Keratinocyte (primary cell): ENCODE data around the gene FMNL2. TPM values are rescaled to one million over a fixed set of nuclear protein-coding genes. Genes with fewer than 3 reads are reported as not detected.
"Not testable (repeated sequence)": the region's sequence is repeated elsewhere in the genome, so short reads cannot be mapped to it uniquely, and the experiment has no call there.

Source experiments
- DNase-seq: peaks from one replicate; pipeline ENCODE4 v3.0.0-alpha.2; 2011; ENCODE audit warnings: low read depth, missing footprints, low spot score
- FAIRE-seq: peaks from 2 replicates; lab custom pipeline; 2011; peaks lifted over from hg19 to GRCh38; lab: Jason Lieb, UNC
- H2AFZ ChIP-seq: 2 replicates; pipeline ENCODE4 v1.6.0; 2012; ENCODE audit warnings: low read length, control low read depth, inconsistent platforms; ENCODE audit not compliant: control insufficient read depth
- H3K27ac ChIP-seq: 2 replicates; pipeline ENCODE4 v1.5.1; 2011; ENCODE audit warnings: low read length; ENCODE audit not compliant: control insufficient read depth, insufficient read depth
- H3K27me3 ChIP-seq: 3 replicates; pipeline ENCODE4 v1.6.0; 2011; ENCODE audit warnings: low read length; ENCODE audit not compliant: control insufficient read depth, insufficient read depth; ENCODE audit errors: extremely low read depth
- H3K36me3 ChIP-seq, 2 experiments: 2 replicates in 1 of 2; 3 replicates in 1 of 2; pipeline ENCODE4 v1.5.1; 2011; ENCODE audit warnings: low read length in 2 of 2, mild to moderate bottlenecking in 1 of 2; ENCODE audit not compliant: control insufficient read depth in 2 of 2, insufficient read depth in 2 of 2; ENCODE audit errors: extremely low read depth in 1 of 2
- H3K4me1 ChIP-seq: 3 replicates; pipeline ENCODE4 v1.5.1; 2011; ENCODE audit warnings: low read length; ENCODE audit not compliant: control insufficient read depth, insufficient read depth; ENCODE audit errors: extremely low read depth
- H3K4me2 ChIP-seq: 3 replicates; pipeline ENCODE4 v1.6.0; 2011; ENCODE audit warnings: low read depth, low read length; ENCODE audit not compliant: control insufficient read depth, insufficient read depth; ENCODE audit errors: extremely low read depth
- H3K4me3 ChIP-seq, 3 experiments: fragments of 200-600 bp in 1 of 3; sonication (generic) in 1 of 3; 2 replicates in 2 of 3; 3 replicates in 1 of 3; pipeline ENCODE4 v1.5.1; 2011 to 2016; ENCODE audit warnings: low read length in 3 of 3, mild to moderate bottlenecking in 3 of 3, control low read depth in 2 of 3, inconsistent platforms in 1 of 3, low read depth in 1 of 3, mixed read lengths in 1 of 3, mixed run types in 1 of 3, moderate library complexity in 1 of 3; ENCODE audit not compliant: control insufficient read depth in 2 of 3, insufficient read depth in 2 of 3; ENCODE audit errors: extremely low read depth in 1 of 3
- H3K79me2 ChIP-seq: 2 replicates; pipeline ENCODE4 v1.6.0; 2012; ENCODE audit warnings: low read length; ENCODE audit not compliant: control insufficient read depth, insufficient read depth
- H3K9ac ChIP-seq: 3 replicates; pipeline ENCODE4 v1.6.0; 2011; ENCODE audit warnings: low read length; ENCODE audit not compliant: control insufficient read depth, insufficient read depth; ENCODE audit errors: extremely low read depth
- H3K9me1 ChIP-seq: 3 replicates; pipeline ENCODE4 v1.6.0; 2011; ENCODE audit warnings: low read length; ENCODE audit not compliant: control insufficient read depth, insufficient read depth; ENCODE audit errors: extremely low read depth
- H3K9me3 ChIP-seq: 2 replicates; pipeline ENCODE4 v1.5.1; 2012; ENCODE audit warnings: low read depth, low read length; ENCODE audit not compliant: control insufficient read depth
- H4K20me1 ChIP-seq: 3 replicates; pipeline ENCODE4 v1.6.0; 2011; ENCODE audit warnings: low read length; ENCODE audit not compliant: control insufficient read depth, insufficient read depth; ENCODE audit errors: extremely low read depth
- CTCF ChIP-seq, 3 experiments: IDR thresholded peaks in 1 of 3; conservative IDR thresholded peaks in 1 of 3; optimal IDR thresholded peaks in 1 of 3; 2 replicates in 2 of 3; 3 replicates in 1 of 3; pipeline versions ENCODE3 to v1.5.1; 2011; ENCODE audit warnings: low read length in 3 of 3, mild to moderate bottlenecking in 3 of 3, moderate library complexity in 2 of 3, control low read depth in 1 of 3, inconsistent platforms in 1 of 3; ENCODE audit not compliant: insufficient read depth in 2 of 3; ENCODE audit errors: extremely low read depth in 1 of 3
- EZH2 ChIP-seq: IDR thresholded peaks from one replicate; pipeline ENCODE4 v1.6.1; 2012; ENCODE audit warnings: inconsistent platforms, mild to moderate bottlenecking, low read length, moderate library complexity
- dilution Hi-C: fragments of 300-500 bp; cut with MboI; formaldehyde crosslinking; loops from one replicate; pipeline ENCODE4 v1.7.0; 2020; ENCODE audit warnings: low sequenced_read_pairs; ENCODE audit not compliant: extremely low pct_ligation_motif_present
- polyA plus RNA-seq, 5 experiments: library from polyadenylated mRNA; depleted of rRNA in 3 of 5; stranded (reverse) in 3 of 5; stranded (forward) in 1 of 5; unstranded in 1 of 5; fragments of >200 nt; gene quantifications; 1 replicate in 1 of 5; 2 replicates in 3 of 5; 3 replicates in 1 of 5; pipeline versions ENCODE4 v1.2.1 to v1.2.3, GENCODE V29; 2011 to 2012; ENCODE audit warnings: missing spikeins in 2 of 5, low read depth in 1 of 5, low replicate concordance in 1 of 5

The FMNL2 gene
- polyA plus RNA-seq, 1 donor (not counting 4 experiments of a cell fraction or from before 2014, with no cell fraction given) = 62.7 TPM

GRCh38 chr2:152473151-152473857 lies 138.3 kb downstream of the FMNL2 start:
- no peak overlapping the region for H3K4me3 ChIP-seq
- DNase-seq (no peak), FAIRE-seq (no peak)
- no peak overlapping the region for H3K27ac ChIP-seq
- H3K4me1 ChIP-seq = peaks cover 27% of the 10 kb centered on the region
- no peak for TF ChIP-seq EZH2
- H3K36me3 ChIP-seq = no peaks in the 10 kb centered on the region
- peaks cover 6% of the 10 kb centered on the region for H3K9me1 ChIP-seq
- H3K27me3 ChIP-seq = no peaks in the 10 kb centered on the region
- dilution Hi-C loops = no loop called here
- no peak overlapping the region for H3K9ac ChIP-seq
- H3K9me3 ChIP-seq = no peaks in the 10 kb centered on the region
- peaks cover 95% of the 10 kb centered on the region for H3K79me2 ChIP-seq
- peaks cover 13% of the 10 kb centered on the region for H4K20me1 ChIP-seq
- no peak overlapping the region for H2AFZ ChIP-seq
- no peak overlapping the region for H3K4me2 ChIP-seq

DNA sequence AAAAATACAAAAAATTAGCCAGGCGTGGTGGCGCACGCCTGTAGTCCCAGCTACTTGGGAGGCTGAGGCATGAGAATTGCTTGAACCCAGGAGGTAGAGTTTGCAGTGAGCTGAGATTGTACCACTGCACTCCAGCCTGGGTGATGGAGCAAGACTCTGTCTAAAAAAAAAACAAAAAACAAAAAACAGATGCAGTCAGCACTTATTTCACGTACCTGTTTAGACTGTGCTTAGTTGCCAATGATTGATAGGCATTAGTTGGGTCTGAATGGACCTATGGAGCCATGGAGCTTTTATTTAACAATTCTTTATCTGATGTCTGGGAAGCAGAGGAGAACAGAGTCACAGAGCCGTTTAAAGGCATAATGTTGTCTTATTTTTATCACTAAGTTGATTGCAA lies 139.5 kb downstream of the FMNL2 start:
- DNase-seq = not testable (repeated sequence)
- H3K79me2 ChIP-seq = peaks cover 93% of the 10 kb centered on the region

DNA sequence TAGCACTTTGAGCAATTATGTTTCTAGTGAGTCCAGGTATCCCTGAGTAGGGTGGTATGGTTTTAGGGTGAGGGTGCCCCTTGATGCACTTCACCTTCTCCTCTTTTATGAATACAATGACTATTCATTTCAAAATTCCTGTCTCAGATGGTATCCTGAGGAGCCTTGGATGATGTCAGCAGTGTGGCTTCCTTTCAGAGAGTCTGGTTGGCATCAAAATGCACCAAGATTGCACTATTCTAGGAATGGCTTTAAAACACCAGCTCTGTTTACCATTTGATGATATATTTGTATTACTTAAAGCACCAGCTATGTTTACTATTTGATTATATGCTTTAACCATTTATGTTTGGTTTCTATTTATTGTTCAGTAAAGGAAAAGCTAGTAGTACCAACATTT lies 141.0 kb downstream of the FMNL2 start:
- Histone ChIP-seq H3K4me2 (no peak overlapping the region), H3K9me1 (peaks cover 6% of the 10 kb centered on the region), H3K27me3 (no peaks in the 10 kb centered on the region), H3K79me2 (peaks cover 93% of the 10 kb centered on the region), H3K9me3 (no peaks in the 10 kb centered on the region), H2AFZ (no peak overlapping the region), H3K4me3 (no peak overlapping the region), H4K20me1 (peaks cover 13% of the 10 kb centered on the region), H3K4me1 (peaks cover 18% of the 10 kb centered on the region), H3K36me3 (no peaks in the 10 kb centered on the region), H3K27ac (no peak overlapping the region), H3K9ac (no peak overlapping the region)
- FAIRE-seq = peak; percentile 20
- DNase-seq = no peak
- dilution Hi-C loops = no loop called here
- no peak for TF ChIP-seq CTCF (optimal IDR thresholded peaks at IDR 0.05 in 1 of 3, IDR thresholded peaks at IDR 0.05 in 1 of 3, conservative IDR thresholded peaks at IDR 0.05 in 1 of 3; ENCODE audit: extremely low read depth in 1 of 3, insufficient read depth in 2 of 3, low read length in 3 of 3)
- no peak for TF ChIP-seq EZH2

More for the DNA sequence above, 139.5 kb downstream of the FMNL2 start:
- H3K27me3 ChIP-seq, FAIRE-seq, H3K9me3 ChIP-seq, H3K4me3 ChIP-seq, dilution Hi-C loops, H3K9ac ChIP-seq, H2AFZ ChIP-seq, H3K27ac ChIP-seq, H3K4me2 ChIP-seq, H3K36me3 ChIP-seq, H3K9me1 ChIP-seq: not testable (repeated sequence)
- H3K4me1 ChIP-seq = peaks cover 20% of the 10 kb centered on the region
- peaks cover 13% of the 10 kb centered on the region for H4K20me1 ChIP-seq
